H1 (cell line): ENCODE results near the gene P3H1. TPM values are rescaled to one million over a fixed set of nuclear protein-coding genes. Genes with fewer than 3 reads are reported as not detected.

Experiments used
- CTCF ChIA-PET: fragments of 300-600 bp; sonication (Branson Sonifier 250); formaldehyde crosslinking; loops from one replicate; lab custom pipeline; 2021; ENCODE audit not compliant: partially characterized antibody; lab: Charles Lee
- POLR2A ChIA-PET: fragments of 300-600 bp; sonication (Branson Sonifier 250); formaldehyde crosslinking; loops from one replicate; lab custom pipeline; 2021; ENCODE audit warnings: inconsistent platforms; ENCODE audit not compliant: partially characterized antibody; lab: Charles Lee
- DNase-seq, 2 experiments: peaks; one replicate each; pipeline versions ENCODE4 v3.0.0 to v3.0.0-alpha.2; 2010 to 2022; ENCODE audit warnings: low spot score in 2 of 2, low read depth in 1 of 2, mixed read lengths in 1 of 2
- FAIRE-seq: peaks from 2 replicates; lab custom pipeline; 2011; peaks lifted over from hg19 to GRCh38; lab: Jason Lieb, UNC
- H2AFZ ChIP-seq: 2 replicates; pipeline ENCODE4 v1.8.1; 2012; ENCODE audit warnings: low read length, inconsistent platforms
- H2AK5ac ChIP-seq: 2 replicates; pipeline ENCODE4 v1.6.1; 2013; ENCODE audit warnings: low read depth, low read length
- H2BK120ac ChIP-seq: replicated peaks from 2 replicates; pipeline ENCODE3; 2013; ENCODE audit warnings: low read depth, low read length, inconsistent platforms
- H2BK12ac ChIP-seq: 2 replicates; pipeline ENCODE4 v1.6.1; 2013; ENCODE audit warnings: low read depth, low read length
- H2BK15ac ChIP-seq: 2 replicates; pipeline ENCODE4 v1.6.1; 2013; ENCODE audit warnings: low read length
- H2BK20ac ChIP-seq: 2 replicates; pipeline ENCODE4 v1.6.1; 2013; ENCODE audit warnings: low read length
- H2BK5ac ChIP-seq: 2 replicates; pipeline ENCODE4 v1.6.1; 2013; ENCODE audit warnings: low read depth, low read length
- H3K14ac ChIP-seq: 2 replicates; pipeline ENCODE4 v1.6.1; 2013; ENCODE audit warnings: inconsistent platforms; ENCODE audit not compliant: insufficient read length
- H3K18ac ChIP-seq: 2 replicates; pipeline ENCODE4 v1.6.1; 2013; ENCODE audit warnings: low read length; ENCODE audit errors: extremely low read depth
- H3K23ac ChIP-seq: 2 replicates; pipeline ENCODE4 v1.6.1; 2013; ENCODE audit warnings: inconsistent platforms; ENCODE audit not compliant: insufficient read length
- H3K23me2 ChIP-seq: 2 replicates; pipeline ENCODE4 v1.6.1; 2013; ENCODE audit warnings: low read depth, low read length
- H3K27ac ChIP-seq: 2 replicates; pipeline ENCODE4 v1.6.1; 2011; ENCODE audit warnings: low read depth, low read length, inconsistent platforms
- H3K27me3 ChIP-seq, 4 experiments: replicated peaks in 1 of 4; 1 replicate in 1 of 4; 2 replicates in 3 of 4; pipeline versions ENCODE4 v1.6.1 to v1.8.1; 2011 to 2013; ENCODE audit warnings: low read length in 3 of 4, mild to moderate bottlenecking in 3 of 4, inconsistent platforms in 2 of 4, mixed read lengths in 2 of 4, moderate library complexity in 1 of 4; ENCODE audit not compliant: control insufficient read depth in 3 of 4, insufficient read depth in 3 of 4; ENCODE audit errors: extremely low read depth in 1 of 4
- H3K36me3 ChIP-seq, 4 experiments: 2 replicates each; pipeline versions ENCODE4 v1.6.1 to v1.8.1; 2011 to 2013; ENCODE audit warnings: mild to moderate bottlenecking in 4 of 4, low read length in 3 of 4, moderate library complexity in 2 of 4, control low read depth in 1 of 4, inconsistent platforms in 1 of 4; ENCODE audit not compliant: insufficient read depth in 4 of 4, control insufficient read depth in 2 of 4
- H3K4ac ChIP-seq: replicated peaks from 2 replicates; pipeline ENCODE3; 2013; ENCODE audit warnings: low read length, low read depth, mixed read lengths, inconsistent platforms; ENCODE audit not compliant: insufficient read length
- H3K4me1 ChIP-seq, 4 experiments: replicated peaks in 1 of 4; 1 replicate in 1 of 4; 2 replicates in 3 of 4; pipeline versions ENCODE4 v1.6.1 to v1.8.1; 2011 to 2013; ENCODE audit warnings: low read length in 3 of 4, inconsistent platforms in 2 of 4, mixed read lengths in 1 of 4; ENCODE audit not compliant: insufficient read depth in 4 of 4, control insufficient read depth in 3 of 4
- H3K4me2 ChIP-seq, 2 experiments: 2 replicates each; pipeline versions ENCODE4 v1.6.1 to v1.8.1; 2011 to 2013; ENCODE audit warnings: low read depth in 2 of 2, low read length in 2 of 2, control low read depth in 1 of 2, inconsistent platforms in 1 of 2, mild to moderate bottlenecking in 1 of 2; ENCODE audit not compliant: insufficient read depth in 1 of 2
- H3K4me3 ChIP-seq, 4 experiments: fragments of 200-600, 300-600 bp in 1 of 4; sonication (generic), shearing (Covaris generic), sonication (Bioruptor Twin) in 1 of 4; 2 replicates each; pipeline versions ENCODE4 v1.5.1 to v1.8.1; 2011 to 2016; ENCODE audit warnings: low read length in 4 of 4, low read depth in 3 of 4, control low read depth in 2 of 4, inconsistent platforms in 2 of 4, mild to moderate bottlenecking in 2 of 4, mixed read lengths in 1 of 4, moderate library complexity in 1 of 4; ENCODE audit not compliant: insufficient read depth in 2 of 4; ENCODE audit errors: extremely low read depth in 1 of 4
- H3K56ac ChIP-seq: replicated peaks from 2 replicates; pipeline ENCODE3; 2013; ENCODE audit warnings: low read depth, mild to moderate bottlenecking, mixed read lengths, low read length, inconsistent platforms; ENCODE audit not compliant: insufficient read length
- H3K79me1 ChIP-seq: 2 replicates; pipeline ENCODE4 v1.6.1; 2013; ENCODE audit warnings: low read depth, low read length, control low read depth
- H3K79me2 ChIP-seq, 2 experiments: 2 replicates each; pipeline versions ENCODE4 v1.6.1 to v1.8.1; 2012 to 2013; ENCODE audit warnings: low read length in 2 of 2, mild to moderate bottlenecking in 2 of 2, inconsistent platforms in 1 of 2; ENCODE audit not compliant: insufficient read depth in 2 of 2, control insufficient read depth in 1 of 2
- H3K9ac ChIP-seq, 4 experiments: replicated peaks in 1 of 4; 1 replicate in 1 of 4; 2 replicates in 3 of 4; pipeline versions ENCODE4 v1.6.1 to v1.8.1; 2011 to 2013; ENCODE audit warnings: low read depth in 3 of 4, low read length in 3 of 4, control low read depth in 2 of 4, mild to moderate bottlenecking in 2 of 4, moderate library complexity in 2 of 4, inconsistent platforms in 1 of 4; ENCODE audit errors: extremely low read depth in 1 of 4
- H3K9me3 ChIP-seq, 2 experiments: 2 replicates each; pipeline versions ENCODE4 v1.6.1 to v1.8.1; 2012 to 2013; ENCODE audit warnings: mild to moderate bottlenecking in 2 of 2, moderate library complexity in 2 of 2, control low read depth in 1 of 2, inconsistent platforms in 1 of 2, low read depth in 1 of 2, low read length in 1 of 2, mixed read lengths in 1 of 2; ENCODE audit not compliant: insufficient read depth in 2 of 2
- H4K20me1 ChIP-seq, 2 experiments: replicated peaks in 1 of 2; 2 replicates each; pipeline versions ENCODE3 to v1.8.1; 2011 to 2013; ENCODE audit warnings: inconsistent platforms in 2 of 2, low read length in 2 of 2, mild to moderate bottlenecking in 1 of 2; ENCODE audit not compliant: insufficient read depth in 2 of 2, control insufficient read depth in 1 of 2
- H4K5ac ChIP-seq: 2 replicates; pipeline ENCODE4 v1.6.1; 2013; ENCODE audit warnings: low read length, low read depth, mixed read lengths, inconsistent platforms; ENCODE audit not compliant: insufficient read length
- H4K8ac ChIP-seq: 2 replicates; pipeline ENCODE4 v1.8.0; 2013; ENCODE audit warnings: mild to moderate bottlenecking, moderate library complexity, low read length, inconsistent platforms; ENCODE audit not compliant: insufficient read depth; ENCODE audit errors: extremely low read depth
- H4K91ac ChIP-seq: replicated peaks from 2 replicates; pipeline ENCODE3; 2013; ENCODE audit warnings: low read length, mixed read lengths, inconsistent platforms; ENCODE audit not compliant: insufficient read length
- BACH1 ChIP-seq: IDR thresholded peaks from 2 replicates; pipeline ENCODE4 v1.6.1; 2012; ENCODE audit warnings: low read length, improper control_type of control experiment
- CHD1 ChIP-seq: IDR thresholded peaks from 2 replicates; pipeline ENCODE4 v1.6.1; 2012; ENCODE audit warnings: low read depth, low read length, improper control_type of control experiment
- E2F6 ChIP-seq: IDR thresholded peaks from 2 replicates; pipeline ENCODE4 v1.6.1; 2012; ENCODE audit warnings: inconsistent platforms
- NANOG ChIP-seq: IDR thresholded peaks from 2 replicates; pipeline ENCODE4 v1.6.1; 2011; ENCODE audit warnings: low read length, low read depth, mild to moderate bottlenecking, inconsistent platforms; ENCODE audit not compliant: insufficient read depth, poor library complexity, severe bottlenecking
- RFX5 ChIP-seq: IDR thresholded peaks from 2 replicates; pipeline ENCODE4 v1.6.1; 2011; ENCODE audit warnings: low read depth, low read length, improper control_type of control experiment, borderline replicate concordance
- WGBS, 2 experiments: shearing (Covaris generic) in 1 of 2; methylation state at CpG; one replicate each; pipeline versions ENCODE4 v1.1.6 to v1.1.7; 2013 to 2015; ENCODE audit warnings: low lambda C conversion rate in 2 of 2, mixed read lengths in 2 of 2, inconsistent platforms in 1 of 2, low coverage in 1 of 2, missing lambda C conversion rate in 1 of 2; ENCODE audit not compliant: insufficient replicate concordance in 2 of 2, insufficient coverage in 1 of 2, insufficient read length in 1 of 2; ENCODE audit errors: extremely low coverage in 1 of 2, missing lambda C conversion rate in 1 of 2; 5-methylcytosine and 5-hydroxymethylcytosine counted together
- polyA plus RNA-seq, 7 experiments: library from polyadenylated mRNA; depleted of rRNA in 3 of 7; stranded (reverse) in 5 of 7; unstranded in 2 of 7; fragments of >200 nt in 5 of 7; fragments of 200-250 nt in 2 of 7; gene quantifications; 1 replicate in 5 of 7; 2 replicates in 1 of 7; 4 replicates in 1 of 7; pipeline versions ENCODE4 v1.2.1 to v1.2.3, GENCODE V29; 2011 to 2013; ENCODE audit warnings: missing spikeins in 2 of 7, mixed read lengths in 2 of 7
- total RNA-seq: library from RNA; stranded (reverse); fragmentation: NEBNext Ultra II Directional; extraction: Animal tissue kit (Norgen Biotek cat#: 25700); gene quantifications from 2 replicates; pipeline ENCODE4 v1.2.1, GENCODE V29; 2021

P3H1 gene
- total and polyA plus RNA-seq, 2 of the 8 experiments (the other 6 are each of a cell fraction or from before 2014, with no cell fraction given): 58.4 to 87.5 TPM

GRCh38 chr1:42797979-42798378 lies 31.2 kb upstream of the P3H1 start:
- Histone ChIP-seq H3K4me2 (no peak overlapping the region), H3K23ac (no peak overlapping the region), H2AFZ (no peak overlapping the region), H3K56ac (no peak overlapping the region), H2BK15ac (no peak overlapping the region), H2BK5ac (no peak overlapping the region), H3K4ac (no peak overlapping the region), H3K79me2 (no peaks in the 10 kb centered on the region), H4K91ac (no peak overlapping the region), H2BK12ac (no peak overlapping the region), H3K14ac (no peak overlapping the region), H3K27ac (no peak overlapping the region), H2AK5ac (no peak overlapping the region), H3K9ac (no peak overlapping the region), H3K27me3 (no peaks in the 10 kb centered on the region), H2BK20ac (no peak overlapping the region), H4K5ac (no peak overlapping the region), H2BK120ac (no peak overlapping the region), H3K23me2 (no peaks in the 10 kb centered on the region), H3K79me1 (no peaks in the 10 kb centered on the region), H3K18ac (no peak overlapping the region), H4K8ac (no peak overlapping the region), H3K36me3 (no peaks in the 10 kb centered on the region), H3K9me3 (no peaks in the 10 kb centered on the region; a peak in 1 of 4 replicates), H3K4me3 (no peak overlapping the region), H3K4me1 (no peaks in the 10 kb centered on the region), H4K20me1 (no peaks in the 10 kb centered on the region)
- POLR2A ChIA-PET: interaction anchor here (1.0 kb wide), 1 partner anchor 17 kb away, joined by 3 read pairs; no protein-coding TSS in a partner anchor
- CTCF ChIA-PET: interaction anchor here (0.8 kb wide), 1 partner anchor 127 kb away, joined by 3 read pairs; no protein-coding TSS in a partner anchor
- WGBS, 2 experiments: 90% methylated on average over 5 of the region's 5 CpGs; no CpG with 5 or more reads in 1 of the 2 experiments
- no peak for FAIRE-seq
- no peak for DNase-seq
- TF ChIP-seq BACH1 (no peak), E2F6 (no peak), CHD1 (no peak), NANOG (no peak), RFX5 (no peak)
